ENCODE results near the gene CNOT6.

GRCh38 chr5:180602481-180603075 is 108.4 kb downstream of the CNOT6 start:
- TF ChIP-seq POLR2A (IDR thresholded peaks at IDR 0.05), result no peak
- no peak for TF ChIP-seq CTCF (IDR thresholded peaks at IDR 0.05)

All from testis (tissue), 2 donors.